ENCODE data around the gene C3orf70.

Gene C3orf70

DNA sequence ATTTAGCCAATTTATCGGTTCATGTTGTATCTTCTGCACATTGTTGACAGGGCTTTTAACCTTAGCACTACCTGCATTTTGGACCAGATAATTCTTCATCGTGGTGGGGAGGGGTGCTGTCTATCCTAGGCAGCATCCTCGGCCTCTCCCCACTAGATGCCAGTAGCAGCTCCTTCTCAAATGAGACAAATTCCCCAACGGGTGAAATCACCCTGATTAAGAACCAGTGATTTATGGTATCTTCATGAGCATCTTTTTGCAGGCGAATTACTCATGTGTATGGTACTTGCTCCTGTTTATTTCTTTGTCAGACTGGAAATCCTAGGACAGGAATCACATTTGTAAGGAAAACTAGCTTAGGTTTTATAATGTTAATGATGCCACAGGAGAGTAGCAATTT, 68.0 kb downstream of the C3orf70 start:
- H3K27me3 Mint-ChIP-seq, result peaks cover 0 to 11% of the 10 kb centered on the region in 2 donors
- H3K4me1 Mint-ChIP-seq, result no peaks in the 10 kb centered on the region
- DNase-seq (no peak), ATAC-seq (replicated peaks) (no peak)
- H3K36me3 Mint-ChIP-seq, result no peaks in the 10 kb centered on the region
- H3K9me3 Mint-ChIP-seq, result no peaks in the 10 kb centered on the region
- no peak overlapping the region for H3K4me3 Mint-ChIP-seq
- no peak overlapping the region for H3K27ac Mint-ChIP-seq

DNA sequence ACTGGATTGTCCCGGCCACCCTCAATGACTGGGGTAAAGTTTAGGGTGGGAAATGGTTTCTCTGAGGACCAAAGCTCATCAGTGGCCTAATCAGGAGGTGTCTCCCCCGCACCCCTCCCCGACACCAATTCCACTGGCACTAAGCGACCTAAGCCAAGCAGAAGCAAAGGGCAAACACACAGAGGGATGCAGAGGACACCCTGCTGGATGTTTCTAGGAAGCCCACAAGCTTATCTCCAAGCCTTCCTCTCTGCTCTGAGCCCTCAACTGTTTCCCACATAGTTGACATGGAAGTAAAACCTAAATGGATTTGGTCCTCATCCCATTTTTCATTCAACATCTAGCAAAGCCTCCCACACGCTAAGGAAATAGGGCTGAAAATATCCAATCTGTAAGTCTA, 68.5 kb downstream of the C3orf70 start:
- no peaks in the 10 kb centered on the region for H3K36me3 Mint-ChIP-seq
- ATAC-seq (replicated peaks), result no peak
- no peak for DNase-seq
- no peak overlapping the region for H3K27ac Mint-ChIP-seq
- H3K4me1 Mint-ChIP-seq, result no peaks in the 10 kb centered on the region
- H3K4me3 Mint-ChIP-seq, result no peak overlapping the region
- no peaks in the 10 kb centered on the region for H3K9me3 Mint-ChIP-seq
- H3K27me3 Mint-ChIP-seq, result peaks cover 0 to 11% of the 10 kb centered on the region in 2 donors

DNA sequence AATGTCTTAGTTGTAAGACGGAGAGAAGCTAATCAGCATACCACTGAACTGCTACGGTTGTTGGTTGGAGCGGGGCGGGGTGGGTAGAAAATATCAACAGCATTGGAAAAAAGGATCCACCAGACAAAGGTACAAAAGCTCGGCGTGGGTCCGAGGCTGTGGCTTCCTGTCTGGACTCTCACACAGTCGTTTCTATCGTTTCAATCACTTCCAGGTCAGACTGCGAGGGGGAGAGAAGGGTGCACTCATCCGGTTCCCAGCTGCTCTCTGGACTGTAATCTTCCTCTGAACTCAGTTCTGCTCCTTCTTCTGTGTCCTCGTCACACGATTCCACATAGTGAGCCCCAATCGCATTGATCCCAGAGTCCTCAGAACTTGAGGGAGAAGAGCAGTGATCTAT, 70.0 kb downstream of the C3orf70 start:
- Mint-ChIP-seq H3K27ac (no peak overlapping the region), H3K27me3 (peaks cover 0 to 11% of the 10 kb centered on the region in 2 donors), H3K36me3 (no peaks in the 10 kb centered on the region), H3K9me3 (no peaks in the 10 kb centered on the region), H3K4me1 (no peaks in the 10 kb centered on the region), H3K4me3 (no peak overlapping the region)
- no peak for DNase-seq
- ATAC-seq (replicated peaks), result no peak

DNA sequence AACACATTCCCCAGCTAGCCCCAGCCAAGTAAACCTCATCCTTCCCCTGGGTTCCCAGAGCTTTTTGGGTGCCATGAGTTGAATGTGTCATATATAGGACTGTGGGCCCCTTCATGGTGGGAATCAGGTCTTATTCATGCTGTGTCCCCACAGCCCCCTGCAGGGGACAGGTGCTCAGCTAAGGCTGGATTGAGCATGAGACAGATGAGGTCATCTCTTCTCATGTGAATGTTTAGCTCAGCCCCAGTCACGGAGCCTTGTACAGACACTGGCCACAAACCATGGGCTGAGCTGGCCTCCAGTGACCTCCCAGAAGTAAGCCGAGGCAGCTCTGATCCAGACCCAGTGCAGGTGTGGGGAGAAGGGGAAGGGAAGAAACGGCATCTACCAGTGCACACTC, 70.7 kb downstream of the C3orf70 start:
- ATAC-seq (replicated peaks), result no peak
- DNase-seq, result no peak

DNA sequence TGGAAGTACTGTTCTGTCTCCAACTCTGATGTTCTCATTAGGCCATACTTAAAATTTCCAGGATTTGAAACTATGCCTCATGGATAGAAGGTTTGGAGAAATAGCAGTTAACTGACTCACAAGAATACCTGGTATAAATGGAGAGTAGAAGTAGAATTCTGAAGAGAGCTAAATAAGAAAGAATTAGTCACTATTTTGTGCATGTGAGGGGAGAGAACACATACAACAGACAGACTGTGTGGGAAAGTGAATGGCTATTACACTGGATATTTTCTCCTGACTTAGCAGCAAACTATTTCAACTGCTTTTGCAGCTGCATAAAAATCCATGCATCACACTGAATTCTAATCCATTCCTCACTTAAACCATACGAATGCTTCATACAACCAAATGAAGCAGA, 71.3 kb downstream of the C3orf70 start:
- ATAC-seq (replicated peaks), result no peak
- H3K27ac Mint-ChIP-seq, result no peak overlapping the region

More for the DNA sequence above, 70.7 kb downstream of the C3orf70 start:
- peaks cover under 1 to 11% of the 10 kb centered on the region in 2 donors for H3K27me3 Mint-ChIP-seq
- H3K4me1 Mint-ChIP-seq, result no peaks in the 10 kb centered on the region
- H3K4me3 Mint-ChIP-seq, result no peak overlapping the region
- H3K36me3 Mint-ChIP-seq, result no peaks in the 10 kb centered on the region
- no peak overlapping the region for H3K27ac Mint-ChIP-seq
- no peaks in the 10 kb centered on the region for H3K9me3 Mint-ChIP-seq

DNA sequence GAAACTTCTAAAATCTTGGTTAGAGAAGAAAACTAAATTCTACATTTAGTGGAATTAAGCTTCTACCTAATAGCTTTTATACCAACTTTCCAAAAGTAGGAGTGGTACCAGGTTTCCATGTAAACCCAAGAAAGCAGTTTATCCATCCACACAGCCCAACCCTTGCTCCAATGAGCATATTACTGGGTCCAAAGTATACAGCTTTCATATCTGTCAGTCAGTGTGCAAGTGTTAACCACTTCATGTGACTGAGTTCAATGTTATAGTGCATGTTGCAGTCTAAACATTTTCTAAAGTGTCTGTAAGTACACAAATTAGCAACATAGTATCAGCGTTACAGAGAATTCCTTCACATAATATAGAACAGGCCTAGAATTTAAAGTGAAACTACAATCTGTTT, 73.2 kb downstream of the C3orf70 start:
- Mint-ChIP-seq H3K27me3 (peaks cover 5 to 10% of the 10 kb centered on the region in 2 donors), H3K9me3 (no peaks in the 10 kb centered on the region), H3K4me3 (no peak overlapping the region), H3K36me3 (no peaks in the 10 kb centered on the region), H3K4me1 (no peaks in the 10 kb centered on the region), H3K27ac (no peak overlapping the region)
- no peak for DNase-seq
- no peak for ATAC-seq (replicated peaks)

More for the DNA sequence above, 71.3 kb downstream of the C3orf70 start:
- Mint-ChIP-seq H3K36me3 (no peaks in the 10 kb centered on the region), H3K4me1 (no peaks in the 10 kb centered on the region), H3K9me3 (no peaks in the 10 kb centered on the region), H3K27me3 (peaks cover 5 to 11% of the 10 kb centered on the region in 2 donors), H3K4me3 (no peak overlapping the region)
- no peak for DNase-seq

DNA sequence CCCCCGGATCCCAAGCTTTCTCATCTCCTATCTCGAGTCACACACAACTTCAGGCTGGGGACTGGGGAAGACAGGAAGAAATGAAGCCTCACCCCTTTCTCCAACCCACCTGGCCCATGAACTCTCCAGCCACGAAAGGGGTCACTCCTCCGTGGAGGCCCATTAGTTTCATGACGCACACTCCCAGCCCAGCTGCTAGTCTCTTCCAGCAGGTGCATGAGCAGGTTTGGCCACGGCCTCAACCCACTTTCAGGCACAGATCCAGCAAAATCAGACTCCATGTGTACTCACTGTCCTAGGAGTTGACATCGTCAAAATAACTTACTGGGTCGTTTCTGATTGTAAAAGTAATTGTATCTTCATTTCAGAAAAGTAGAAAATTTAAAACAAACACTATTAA, 76.6 kb downstream of the C3orf70 start:
- Mint-ChIP-seq H3K27ac (no peak overlapping the region), H3K4me3 (no peak overlapping the region), H3K27me3 (peaks cover 5 to 17% of the 10 kb centered on the region in 2 donors), H3K36me3 (no peaks in the 10 kb centered on the region), H3K4me1 (no peaks in the 10 kb centered on the region), H3K9me3 (no peaks in the 10 kb centered on the region)
- DNase-seq, result no peak
- ATAC-seq (replicated peaks), result no peak

DNA sequence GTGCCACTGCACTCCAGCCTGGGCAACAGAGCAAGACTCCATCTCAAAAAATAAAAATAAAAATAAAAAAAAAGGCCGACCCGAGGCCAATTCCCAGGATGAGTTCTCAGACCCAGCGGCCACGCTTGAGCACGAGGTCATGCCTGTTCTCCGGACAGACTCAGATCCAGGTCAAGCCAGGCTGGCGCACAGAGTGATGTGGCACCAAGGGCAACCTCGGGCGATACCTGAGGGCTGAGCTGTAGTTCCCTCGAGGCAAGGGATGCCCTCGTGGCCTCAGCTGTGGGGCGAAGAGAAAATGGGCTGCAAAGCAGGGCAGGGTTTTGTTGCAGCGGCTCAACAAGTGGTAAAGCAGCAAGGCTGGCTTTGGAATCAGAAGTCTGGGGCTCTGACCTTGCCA, 77.3 kb downstream of the C3orf70 start:
- Mint-ChIP-seq H3K27ac (no peak overlapping the region), H3K4me1 (no peaks in the 10 kb centered on the region)
- no peak for ATAC-seq (replicated peaks)

DNA sequence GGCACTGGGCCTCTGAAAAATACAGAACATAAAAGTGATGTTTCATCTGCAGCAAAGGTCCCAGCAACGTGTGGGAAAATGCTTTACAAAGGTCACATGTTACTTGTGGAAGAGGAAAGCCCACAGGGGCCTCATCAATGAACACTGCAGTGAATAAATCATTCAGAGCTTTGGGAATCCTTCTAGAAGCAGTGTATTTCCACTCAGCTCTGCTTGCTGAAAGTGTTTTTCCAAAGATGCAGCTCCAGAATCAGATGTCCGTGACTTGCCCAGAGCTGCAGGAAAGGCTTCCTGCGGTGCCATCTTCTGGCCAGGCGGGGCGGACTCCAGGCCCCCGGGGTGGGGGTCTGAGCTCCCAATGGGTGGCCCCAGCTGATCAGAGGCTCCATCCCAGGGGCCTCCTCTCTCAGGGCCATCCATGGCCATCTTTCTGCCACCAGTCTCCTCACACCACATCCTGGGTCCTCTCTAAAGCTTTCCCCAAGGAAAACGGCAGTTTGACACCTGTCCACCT, 81.5 kb downstream of the C3orf70 start:
- Mint-ChIP-seq H3K27ac (no peak overlapping the region), H3K27me3 (peaks cover 0 to 17% of the 10 kb centered on the region in 2 donors), H3K9me3 (no peaks in the 10 kb centered on the region), H3K4me1 (no peaks in the 10 kb centered on the region), H3K4me3 (no peak overlapping the region), H3K36me3 (no peaks in the 10 kb centered on the region)
- ATAC-seq (replicated peaks), result no peak
- DNase-seq, result no peak

More for the DNA sequence above, 77.3 kb downstream of the C3orf70 start:
- no peak for DNase-seq
- Mint-ChIP-seq H3K9me3 (no peaks in the 10 kb centered on the region), H3K4me3 (no peak overlapping the region), H3K27me3 (peaks cover 5 to 17% of the 10 kb centered on the region in 2 donors), H3K36me3 (no peaks in the 10 kb centered on the region)

DNA sequence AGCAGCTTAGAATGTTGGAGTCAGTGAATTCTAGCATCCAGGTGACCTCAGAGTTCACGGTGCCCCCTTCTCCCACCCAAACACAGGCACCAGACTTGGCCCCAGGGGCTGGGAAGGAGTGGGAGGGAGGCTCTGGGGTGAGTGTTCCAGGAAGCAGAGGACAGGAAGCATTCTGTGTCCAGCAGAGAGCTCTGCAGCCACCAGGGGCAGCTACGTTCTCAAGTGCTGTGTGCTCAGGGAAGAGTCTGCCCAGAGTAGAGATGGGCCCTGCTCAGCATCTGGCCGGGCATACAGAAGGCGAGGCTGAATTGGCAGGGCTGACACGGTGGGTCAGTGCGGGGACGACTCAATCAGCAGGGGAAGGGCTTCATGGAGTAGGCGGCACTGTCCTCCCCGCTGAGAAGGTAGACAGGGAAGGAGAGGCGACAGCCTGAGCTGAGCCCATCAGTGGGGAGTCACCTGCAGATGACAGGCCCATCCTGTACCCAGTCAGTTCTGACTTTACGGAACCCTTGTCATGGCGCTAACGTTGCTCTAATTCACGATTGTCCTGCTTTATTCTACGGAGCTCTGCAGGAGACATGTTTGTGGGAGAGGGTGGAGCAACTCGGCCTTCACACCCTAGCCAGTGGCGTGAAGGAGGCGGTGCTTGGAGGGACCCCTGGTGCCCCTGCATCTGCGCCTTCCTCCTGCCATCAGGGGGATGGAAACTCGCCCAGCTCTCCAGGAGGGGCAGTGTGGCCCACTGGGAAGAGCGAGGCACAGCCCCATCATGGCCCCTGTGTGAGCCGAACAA, 82.2 kb downstream of the C3orf70 start:
- DNase-seq (no peak), ATAC-seq (replicated peaks) (no peak)
- Mint-ChIP-seq H3K9me3 (no peaks in the 10 kb centered on the region), H3K36me3 (no peaks in the 10 kb centered on the region), H3K27me3 (peaks cover 0 to 14% of the 10 kb centered on the region in 2 donors), H3K4me1 (no peaks in the 10 kb centered on the region), H3K27ac (no peak overlapping the region), H3K4me3 (no peak overlapping the region)

DNA sequence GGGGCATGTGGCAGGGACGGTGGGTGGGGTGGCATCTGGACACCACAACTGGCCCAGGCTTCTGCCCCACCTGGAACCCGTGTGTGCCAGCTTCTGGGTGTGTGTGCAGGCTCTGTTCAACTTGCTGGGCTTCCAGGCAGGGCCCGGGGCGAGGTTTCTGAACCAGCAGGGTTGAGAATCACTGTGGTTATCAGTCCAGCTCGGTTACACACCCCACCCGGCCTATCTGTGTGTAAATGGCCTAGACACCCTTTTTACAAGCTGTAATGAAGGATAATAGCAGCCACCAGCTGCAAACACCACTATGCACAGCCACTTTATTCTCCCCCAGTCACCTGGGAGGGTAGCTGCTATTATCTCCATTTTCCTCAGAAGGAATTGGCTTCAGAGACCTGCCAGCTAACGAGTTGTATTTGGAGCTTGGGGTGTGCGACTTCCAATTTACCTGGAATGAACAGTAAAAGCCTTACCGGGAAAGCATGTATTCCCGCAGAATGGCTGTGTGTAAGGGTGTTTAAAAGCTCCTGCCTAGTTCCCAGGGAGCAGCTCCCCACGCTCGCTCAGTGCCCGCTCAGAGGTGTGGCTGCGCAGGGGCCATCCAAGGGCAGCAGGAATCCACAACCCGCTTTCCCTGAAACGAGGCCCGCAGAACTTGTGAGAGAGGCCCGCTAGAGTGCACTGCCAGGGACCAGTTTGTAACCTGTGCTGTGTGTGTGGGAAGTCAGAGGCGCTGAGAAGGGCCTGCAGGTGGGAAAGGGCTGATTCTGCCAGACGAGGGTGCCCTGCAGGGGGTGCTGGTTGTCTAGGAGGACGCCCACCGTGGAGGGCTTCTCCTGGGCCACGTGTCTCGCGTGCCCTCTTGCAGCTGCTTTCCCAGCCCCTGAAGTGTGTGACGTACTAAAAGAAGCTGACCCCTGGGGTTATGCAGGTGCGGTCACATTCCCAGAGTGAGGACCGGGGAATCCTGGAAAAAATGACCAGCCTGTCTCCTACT, 83.5 kb downstream of the C3orf70 start:
- DNase-seq, result no peak
- no peaks in the 10 kb centered on the region for H3K9me3 Mint-ChIP-seq
- no peak overlapping the region for H3K4me3 Mint-ChIP-seq
- H3K27me3 Mint-ChIP-seq, result peaks cover 0 to 5% of the 10 kb centered on the region in 2 donors
- no peaks in the 10 kb centered on the region for H3K36me3 Mint-ChIP-seq
- no peaks in the 10 kb centered on the region for H3K4me1 Mint-ChIP-seq
- no peak for ATAC-seq (replicated peaks)
- H3K27ac Mint-ChIP-seq, result no peak overlapping the region

DNA sequence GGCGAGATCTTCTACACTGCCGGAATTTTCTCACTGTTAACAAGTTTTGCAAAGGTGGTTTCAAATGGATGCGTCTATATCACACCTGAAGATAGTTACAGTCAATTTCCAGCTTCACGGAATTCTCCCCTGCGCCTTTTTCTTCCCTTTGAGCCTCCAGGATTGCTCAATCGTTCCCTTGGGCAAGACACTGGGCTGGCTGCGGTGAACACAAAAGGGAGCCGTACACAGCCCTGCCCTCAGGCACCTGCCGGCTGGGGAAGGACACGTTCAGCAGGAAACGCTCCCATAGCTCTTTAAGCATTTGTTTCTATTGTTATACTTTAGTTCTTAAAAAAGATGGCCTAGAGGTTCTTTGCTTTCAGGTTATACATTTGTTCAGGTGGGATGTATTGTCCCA, 85.7 kb downstream of the C3orf70 start:
- Mint-ChIP-seq H3K27ac (no peak overlapping the region), H3K9me3 (no peaks in the 10 kb centered on the region), H3K27me3 (peaks cover 0 to 3% of the 10 kb centered on the region in 2 donors), H3K4me3 (no peak overlapping the region), H3K36me3 (no peaks in the 10 kb centered on the region), H3K4me1 (no peaks in the 10 kb centered on the region)
- DNase-seq, result no peak
- no peak for ATAC-seq (replicated peaks)

DNA sequence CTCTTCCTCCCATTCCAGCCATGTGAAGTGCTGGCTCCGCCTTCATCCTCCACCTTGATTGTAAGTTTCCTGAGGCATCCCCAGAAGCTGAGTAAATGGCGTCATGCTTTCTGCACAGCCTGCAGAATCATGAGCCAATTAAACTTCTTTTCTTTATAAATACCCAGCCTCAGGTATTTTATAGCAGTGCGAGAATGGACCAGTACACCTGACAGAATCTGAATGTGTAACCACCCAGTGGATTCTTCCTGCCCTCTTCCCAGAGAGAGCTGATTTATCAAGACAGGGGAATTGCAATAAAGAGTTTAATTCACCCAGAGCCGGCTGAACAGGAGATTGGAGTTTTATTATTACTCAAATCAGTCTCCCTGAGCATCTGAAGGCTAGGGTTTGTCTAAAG, 86.6 kb downstream of the C3orf70 start:
- no peak overlapping the region for H3K4me3 Mint-ChIP-seq
- H3K36me3 Mint-ChIP-seq, result peaks cover 0 to 3% of the 10 kb centered on the region in 2 donors
- DNase-seq (no peak), ATAC-seq (replicated peaks) (no peak)
- peaks cover 5 to 6% of the 10 kb centered on the region in 2 donors for H3K9me3 Mint-ChIP-seq
- H3K27ac Mint-ChIP-seq, result no peak overlapping the region
- H3K27me3 Mint-ChIP-seq, result peaks cover 0 to 3% of the 10 kb centered on the region in 2 donors
- H3K4me1 Mint-ChIP-seq, result no peaks in the 10 kb centered on the region

DNA sequence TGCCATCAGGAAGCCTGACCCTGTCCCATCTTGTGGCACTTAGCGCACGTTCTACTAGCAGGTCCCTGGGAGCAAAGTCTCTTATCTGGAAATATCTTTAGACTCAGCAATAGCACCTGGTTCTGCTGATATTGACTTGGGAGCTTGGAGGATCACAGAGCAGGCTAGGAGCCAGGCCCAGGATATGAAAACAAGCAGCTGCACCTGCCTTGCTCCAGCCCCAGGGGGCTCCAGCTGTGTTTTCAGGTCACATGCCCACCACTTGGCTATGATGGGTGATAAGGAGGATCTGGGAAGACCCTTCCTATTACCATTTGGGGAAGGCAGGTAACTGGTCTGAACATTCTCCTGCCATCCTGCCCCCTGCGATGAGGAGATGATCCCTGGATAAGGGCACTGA, 87.8 kb downstream of the C3orf70 start:
- Mint-ChIP-seq H3K36me3 (peaks cover 3% of the 10 kb centered on the region in 2 donors), H3K9me3 (peaks cover 11 to 14% of the 10 kb centered on the region in 2 donors), H3K27ac (no peak overlapping the region), H3K4me1 (peaks cover 0 to 4% of the 10 kb centered on the region in 2 donors), H3K4me3 (no peak overlapping the region), H3K27me3 (peaks cover 0 to 3% of the 10 kb centered on the region in 2 donors)
- DNase-seq (no peak), ATAC-seq (replicated peaks) (no peak)
